ENCODE results near the gene CCDC182.

- TF ChIP-seq CTCF (conservative IDR thresholded peaks at IDR 0.05; ENCODE audit: low read depth in 2 of 2) = no peak
- TF ChIP-seq POLR2AphosphoS5 (IDR thresholded peaks at IDR 0.05; ENCODE audit: low read depth) = no peak
- no peak for TF ChIP-seq ZNF331 (CRISPR knock-in tag; IDR thresholded peaks at IDR 0.05; ENCODE audit: low read depth)
- TF ChIP-seq REST (IDR thresholded peaks at IDR 0.05; ENCODE audit: unreplicated experiment) = no peak
- no peak for TF ChIP-seq EZH2 (IDR thresholded peaks at IDR 0.05; ENCODE audit: low read depth, unreplicated experiment)
- TF ChIP-seq ZNF114 (CRISPR knock-in tag; IDR thresholded peaks at IDR 0.05) = no peak
- no peak for TF ChIP-seq JUNB (IDR thresholded peaks at IDR 0.05; ENCODE audit: unreplicated experiment)
- TF ChIP-seq CREB1 (CRISPR knock-in tag; IDR thresholded peaks at IDR 0.05; ENCODE audit: low read depth) = no peak
These were observed 34.6 kb upstream of the CCDC182 start for GRCh38 chr17:57779706-57780105.
